Measurements from ENCODE around the gene KLHL29. TPM values are rescaled to one million over a fixed set of nuclear protein-coding genes. Genes with fewer than 3 reads are reported as not detected.

KLHL29 gene
- total RNA-seq, 2 experiments from 2014 or later = 0.23 to 0.66 TPM

DNA sequence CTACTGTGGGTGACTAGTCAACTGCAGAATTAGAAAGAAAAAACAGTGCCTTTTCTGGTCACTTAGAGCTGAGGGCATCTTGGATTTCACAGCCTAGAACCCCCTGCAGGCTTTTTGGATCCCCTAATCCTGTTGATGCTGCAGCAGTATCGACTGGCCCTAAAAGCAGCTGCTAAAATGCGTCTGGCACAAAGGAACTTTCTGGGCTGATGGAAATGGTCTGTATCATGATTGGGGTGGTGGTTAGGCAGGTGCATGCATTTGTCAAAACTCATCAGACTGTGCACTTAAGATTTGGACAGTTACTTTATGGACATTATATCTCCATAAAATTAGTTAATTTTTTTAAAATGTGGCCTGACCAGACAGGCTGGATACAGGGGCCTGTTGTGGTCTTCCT, 149.8 kb downstream of the KLHL29 start:
- Histone ChIP-seq H3K79me2 (ENCODE audit: insufficient read depth, low read depth, low read length) (no peaks in the 10 kb centered on the region), H3K4me1 (ENCODE audit: insufficient read depth, low read length, poor library complexity, severe bottlenecking) (no peaks in the 10 kb centered on the region), H3K4me2 (ENCODE audit: low read length) (no peak overlapping the region), H3K4me3 (ENCODE audit: low read depth, low read length, poor library complexity, severe bottlenecking) (no peak overlapping the region), H4K20me1 (ENCODE audit: insufficient read depth, low read length) (no peaks in the 10 kb centered on the region), H3K27ac (ENCODE audit: low read depth, low read length, poor library complexity, severe bottlenecking) (no peak overlapping the region), H3K9me2 (ENCODE audit: insufficient read depth, low read length) (no peaks in the 10 kb centered on the region), H3K9me3 (ENCODE audit: low read length) (no peaks in the 10 kb centered on the region), H2AFZ (ENCODE audit: low read length) (no peak overlapping the region), H3K36me3 (ENCODE audit: insufficient read depth, low read length) (no peaks in the 10 kb centered on the region)
- CTCF ChIA-PET (ENCODE audit: unreplicated experiment) = no interaction called here
- TF ChIP-seq EZH2phosphoT487 (IDR thresholded peaks at IDR 0.05; ENCODE audit: borderline replicate concordance, low read depth, low read length) = no peak
- TF ChIP-seq, protein P1, sequence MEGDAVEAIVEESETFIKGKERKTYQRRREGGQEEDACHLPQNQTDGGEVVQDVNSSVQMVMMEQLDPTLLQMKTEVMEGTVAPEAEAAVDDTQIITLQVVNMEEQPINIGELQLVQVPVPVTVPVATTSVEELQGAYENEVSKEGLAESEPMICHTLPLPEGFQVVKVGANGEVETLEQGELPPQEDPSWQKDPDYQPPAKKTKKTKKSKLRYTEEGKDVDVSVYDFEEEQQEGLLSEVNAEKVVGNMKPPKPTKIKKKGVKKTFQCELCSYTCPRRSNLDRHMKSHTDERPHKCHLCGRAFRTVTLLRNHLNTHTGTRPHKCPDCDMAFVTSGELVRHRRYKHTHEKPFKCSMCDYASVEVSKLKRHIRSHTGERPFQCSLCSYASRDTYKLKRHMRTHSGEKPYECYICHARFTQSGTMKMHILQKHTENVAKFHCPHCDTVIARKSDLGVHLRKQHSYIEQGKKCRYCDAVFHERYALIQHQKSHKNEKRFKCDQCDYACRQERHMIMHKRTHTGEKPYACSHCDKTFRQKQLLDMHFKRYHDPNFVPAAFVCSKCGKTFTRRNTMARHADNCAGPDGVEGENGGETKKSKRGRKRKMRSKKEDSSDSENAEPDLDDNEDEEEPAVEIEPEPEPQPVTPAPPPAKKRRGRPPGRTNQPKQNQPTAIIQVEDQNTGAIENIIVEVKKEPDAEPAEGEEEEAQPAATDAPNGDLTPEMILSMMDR (conservative IDR thresholded peaks at IDR 0.05; ENCODE audit: low read length) = no peak
- no TSS peak for BruUV-seq (replicated peaks)
- POLR2A ChIA-PET = no interaction called here
- intact Hi-C loops (cut with micrococcal nuclease; ENCODE audit: unreplicated experiment) = no loop called here
- DNase-seq (ENCODE audit: low spot score) = no peak

DNA sequence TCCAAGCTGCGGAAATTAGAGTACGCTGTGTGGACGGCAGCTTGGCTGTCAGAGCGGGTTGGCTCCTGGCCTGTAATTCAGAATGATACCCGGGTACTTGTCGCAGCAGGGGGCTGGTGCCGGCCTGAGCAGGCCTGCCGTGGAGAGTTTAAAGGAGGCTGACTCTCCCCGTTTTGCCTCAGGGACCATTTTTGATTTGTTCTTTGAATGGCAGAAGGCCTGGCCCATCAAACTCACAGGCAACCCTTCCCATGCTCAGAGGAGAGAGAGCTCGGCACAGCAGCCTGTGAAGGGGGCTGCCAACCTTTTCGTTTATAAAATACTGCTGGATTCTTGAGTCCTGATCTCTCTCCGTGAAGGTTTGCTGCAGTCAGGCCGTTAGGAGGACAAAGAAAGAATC, 151.3 kb downstream of the KLHL29 start:
- CTCF ChIA-PET (ENCODE audit: unreplicated experiment) = no interaction called here

GRCh38 chr2:23537991-23538390, 153.0 kb downstream of the KLHL29 start:
- Histone ChIP-seq H3K9me3 (ENCODE audit: low read length) (no peaks in the 10 kb centered on the region), H3K4me2 (ENCODE audit: low read length) (no peak overlapping the region), H3K9me2 (ENCODE audit: insufficient read depth, low read length) (no peaks in the 10 kb centered on the region), H3K79me2 (ENCODE audit: insufficient read depth, low read depth, low read length) (no peaks in the 10 kb centered on the region), H3K27ac (ENCODE audit: low read depth, low read length, poor library complexity, severe bottlenecking) (no peak overlapping the region), H3K36me3 (ENCODE audit: insufficient read depth, low read length) (no peaks in the 10 kb centered on the region), H4K20me1 (ENCODE audit: insufficient read depth, low read length) (no peaks in the 10 kb centered on the region), H2AFZ (ENCODE audit: low read length) (no peak overlapping the region), H3K4me1 (ENCODE audit: insufficient read depth, low read length, poor library complexity, severe bottlenecking) (no peaks in the 10 kb centered on the region), H3K4me3 (ENCODE audit: low read depth, low read length, poor library complexity, severe bottlenecking) (no peak overlapping the region)
- CTCF ChIA-PET (ENCODE audit: unreplicated experiment) = no interaction called here
- no peak for DNase-seq (ENCODE audit: low spot score)
- TF ChIP-seq, protein P1 (conservative IDR thresholded peaks at IDR 0.05; ENCODE audit: low read length) = no peak
- no peak for TF ChIP-seq EZH2phosphoT487 (IDR thresholded peaks at IDR 0.05; ENCODE audit: borderline replicate concordance, low read depth, low read length)
- intact Hi-C loops (cut with micrococcal nuclease; ENCODE audit: unreplicated experiment) = no loop called here
- BruUV-seq (replicated peaks) = no TSS peak
- POLR2A ChIA-PET = interaction anchor here (1.0 kb wide), 1 partner anchor 44 kb away, joined by 3 read pairs; no protein-coding TSS in a partner anchor

More for the DNA sequence above, 151.3 kb downstream of the KLHL29 start:
- H3K4me3 ChIP-seq (ENCODE audit: low read depth, low read length, poor library complexity, severe bottlenecking) = no peak overlapping the region
- H2AFZ ChIP-seq (ENCODE audit: low read length) = no peak overlapping the region
- intact Hi-C loops (cut with micrococcal nuclease; ENCODE audit: unreplicated experiment) = no loop called here
- no TSS peak for BruUV-seq (replicated peaks)
- H3K27ac ChIP-seq (ENCODE audit: low read depth, low read length, poor library complexity, severe bottlenecking) = no peak overlapping the region
- H3K4me2 ChIP-seq (ENCODE audit: low read length) = no peak overlapping the region
- H4K20me1 ChIP-seq (ENCODE audit: insufficient read depth, low read length) = no peaks in the 10 kb centered on the region
- no peaks in the 10 kb centered on the region for H3K9me3 ChIP-seq (ENCODE audit: low read length)
- no peaks in the 10 kb centered on the region for H3K36me3 ChIP-seq (ENCODE audit: insufficient read depth, low read length)
- DNase-seq (ENCODE audit: low spot score) = no peak
- H3K9me2 ChIP-seq (ENCODE audit: insufficient read depth, low read length) = no peaks in the 10 kb centered on the region
- H3K4me1 ChIP-seq (ENCODE audit: insufficient read depth, low read length, poor library complexity, severe bottlenecking) = no peaks in the 10 kb centered on the region
- TF ChIP-seq EZH2phosphoT487 (IDR thresholded peaks at IDR 0.05; ENCODE audit: borderline replicate concordance, low read depth, low read length) = no peak
- TF ChIP-seq, protein P1 (conservative IDR thresholded peaks at IDR 0.05; ENCODE audit: low read length) = no peak
- no peaks in the 10 kb centered on the region for H3K79me2 ChIP-seq (ENCODE audit: insufficient read depth, low read depth, low read length)
- POLR2A ChIA-PET = no interaction called here

Measured in OCI-LY7 (cell line).